Measurements from ENCODE around the gene VHLL.
"Not testable (repeated sequence)": the region's sequence is repeated elsewhere in the genome, so short reads cannot be mapped to it uniquely, and the experiment has no call there.

The VHLL gene

DNA sequence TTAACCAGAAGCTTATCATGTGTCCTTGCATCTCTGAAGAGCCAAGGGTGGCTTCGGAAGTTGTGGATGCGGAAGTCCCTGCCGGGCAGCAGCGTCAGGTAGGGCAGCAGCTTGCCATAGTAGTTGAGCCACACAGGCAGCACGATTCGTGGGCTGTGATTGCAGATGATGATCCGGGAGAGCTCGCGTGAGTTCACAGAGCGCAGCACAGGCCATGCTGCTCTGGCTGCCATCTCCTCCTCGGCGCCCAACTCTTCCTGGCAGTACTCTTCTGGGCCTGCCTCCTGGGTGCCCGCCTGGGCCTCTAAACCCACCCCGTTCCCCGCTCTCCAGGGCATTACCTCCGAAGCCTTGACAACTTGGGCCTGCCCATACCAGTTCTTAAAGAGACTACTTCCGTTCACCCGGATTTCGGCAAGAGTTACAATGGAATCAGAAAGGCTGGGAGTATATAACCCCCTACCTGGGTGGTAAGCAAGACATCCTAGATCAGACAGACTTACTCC, at the start of gene VHLL:
Gene VHLL (minus strand): TSS at position 456 of the 506 bp plus-strand sequence. CDS start 118 bp downstream, at position 338.
- no peak for DNase-seq (ENCODE audit: low read depth)
- no peak within 1 kb of the TSS for H3K4me3 ChIP-seq (ENCODE audit: low read depth, low read length)
- no peak for TF ChIP-seq CTCF (IDR thresholded peaks at IDR 0.05; ENCODE audit: low read depth, low read length, missing control alignments)

DNA sequence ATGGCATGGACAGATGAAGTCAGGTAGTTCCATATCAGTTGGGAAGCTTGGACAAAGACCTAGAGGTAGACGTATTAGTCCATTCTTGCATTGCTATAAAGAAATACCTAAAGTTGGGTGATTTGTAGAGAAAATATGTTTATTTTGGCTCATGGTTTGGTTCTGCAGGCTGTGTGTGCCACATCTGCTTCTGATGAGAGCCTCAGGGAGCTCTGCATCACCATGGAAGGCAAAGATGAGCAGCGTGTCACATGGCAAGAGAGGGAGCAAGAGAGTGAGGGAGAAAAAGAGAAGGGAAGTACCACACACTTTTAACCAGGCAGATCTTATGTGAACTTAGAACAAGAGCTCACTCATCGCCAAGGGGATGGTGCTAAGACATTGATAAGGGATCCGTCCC, 48.2 kb upstream of the VHLL start:
- no peak for TF ChIP-seq CTCF (IDR thresholded peaks at IDR 0.05; ENCODE audit: low read depth, low read length, missing control alignments)
- no peak overlapping the region for H3K4me3 ChIP-seq (ENCODE audit: low read depth, low read length)
- no peak for DNase-seq (ENCODE audit: low read depth)

DNA sequence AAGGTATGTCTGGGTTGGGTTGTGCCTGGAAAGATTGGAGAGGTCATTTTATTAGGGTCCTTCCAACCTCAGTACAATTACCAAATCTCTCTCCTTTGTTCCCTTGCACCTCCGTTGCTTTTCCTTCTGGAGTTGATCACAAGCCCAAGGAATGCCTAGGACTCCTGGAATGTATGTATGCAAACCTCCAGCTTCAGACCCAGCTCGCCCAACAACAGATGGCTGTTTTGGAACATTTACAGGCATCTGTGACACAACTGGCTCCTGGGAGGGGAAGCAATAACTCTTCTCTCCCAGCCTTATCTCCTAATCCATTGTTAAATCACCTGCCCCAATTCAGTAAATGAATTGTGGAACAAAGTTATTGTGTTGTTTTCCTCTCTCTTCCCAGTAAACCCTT, 47.5 kb upstream of the VHLL start:
- DNase-seq (ENCODE audit: low read depth): no peak
- no peak overlapping the region for H3K4me3 ChIP-seq (ENCODE audit: low read depth, low read length)
- no peak for TF ChIP-seq CTCF (IDR thresholded peaks at IDR 0.05; ENCODE audit: low read depth, low read length, missing control alignments)

- DNase-seq (ENCODE audit: low read depth); H3K4me3 ChIP-seq (ENCODE audit: low read depth, low read length): not testable (repeated sequence)
Measured at GRCh38 chr1:156346035-156346434, 46.9 kb upstream of the VHLL start.

GRCh38 chr1:156344409-156344808, 45.3 kb upstream of the VHLL start:
- no peak overlapping the region for H3K4me3 ChIP-seq (ENCODE audit: low read depth, low read length)
- no peak for TF ChIP-seq CTCF (IDR thresholded peaks at IDR 0.05; ENCODE audit: low read depth, low read length, missing control alignments)
- DNase-seq (ENCODE audit: low read depth): no peak

DNA sequence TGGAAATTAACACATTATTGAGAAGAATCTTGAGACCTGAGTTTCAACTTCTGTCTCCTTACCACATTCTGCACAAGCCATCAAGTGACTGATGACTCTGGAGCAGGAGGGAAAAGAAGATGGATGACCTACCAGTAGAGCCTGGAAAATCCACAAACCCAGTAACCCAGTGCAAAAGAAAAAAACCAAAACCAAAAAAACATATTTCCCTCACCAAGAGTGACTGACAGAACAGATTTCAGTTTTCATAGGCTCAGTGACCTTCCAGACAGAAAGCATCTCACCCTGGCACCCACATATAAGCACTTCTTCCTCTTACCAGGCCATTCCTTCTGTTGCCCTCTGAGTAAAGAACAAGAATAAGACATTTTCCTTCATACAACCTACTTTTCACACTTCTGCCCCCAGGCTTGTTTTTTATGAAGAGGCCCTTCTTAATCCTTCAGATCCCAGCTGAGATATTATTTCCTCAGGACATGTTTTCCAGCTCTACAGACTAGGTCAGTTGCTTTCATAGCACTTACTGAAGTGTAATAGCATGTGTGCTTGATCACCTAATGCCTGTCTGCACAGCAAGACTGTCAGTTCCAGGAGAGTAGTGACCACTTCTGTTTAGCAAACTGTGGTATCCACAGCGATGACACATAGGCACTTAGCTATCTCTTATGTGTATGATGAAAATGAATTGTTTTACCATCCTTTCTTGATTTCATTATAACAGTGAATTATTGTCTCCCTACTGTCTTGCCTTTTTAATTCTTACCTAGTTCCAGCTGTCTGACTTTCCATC, 43.3 kb upstream of the VHLL start:
- no peak overlapping the region for H3K4me3 ChIP-seq (ENCODE audit: low read depth, low read length)
- TF ChIP-seq CTCF (IDR thresholded peaks at IDR 0.05; ENCODE audit: low read depth, low read length, missing control alignments): no peak
- no peak for DNase-seq (ENCODE audit: low read depth)

- DNase-seq (ENCODE audit: low read depth): peak; percentile 100
- no peak for TF ChIP-seq CTCF (IDR thresholded peaks at IDR 0.05; ENCODE audit: low read depth, low read length, missing control alignments)
Measured at GRCh38 chr1:156338180-156338976, 39.3 kb upstream of the VHLL start, which contains the start of the genes CCT3 and TSACC. Gene CCT3 (minus strand): TSS chr1:156338292. CDS start chr1:156338184, 108 bp downstream. Gene TSACC (plus strand): TSS chr1:156338526. CDS start chr1:156339758, 1,232 bp downstream.

More at GRCh38 chr1:156338180-156338976, 39.3 kb upstream of the VHLL start, which contains the start of the genes CCT3 and TSACC:
- peak within 1 kb of the TSS; percentile 80 for H3K4me3 ChIP-seq (ENCODE audit: low read depth, low read length)
